ENCODE results near the gene ATP4B. TPM values are rescaled to one million over a fixed set of nuclear protein-coding genes. Genes with fewer than 3 reads are reported as not detected.

Gene ATP4B
- total and polyA plus RNA-seq, 12 donors = 0.01 TPM; not detected in 11

GRCh38 chr13:113667771-113668490 is 9.9 kb upstream of the ATP4B start:
- Histone ChIP-seq H3K4me3 (no peak overlapping the region), H3K27ac (no peak overlapping the region), H3K27me3 (no peaks in the 10 kb centered on the region), H3K36me3 (no peaks in the 10 kb centered on the region), H3K4me1 (no peaks in the 10 kb centered on the region), H3K9me3 (no peaks in the 10 kb centered on the region)
- intact Hi-C loops (cut with DNase I) = no loop called here
- DNase-seq = no peak
- TF ChIP-seq CTCF (IDR thresholded peaks at IDR 0.05) = no peak
- no peak for ATAC-seq
- 90 to 94% methylated on average over 29 of the region's 29 CpGs for WGBS, 2 donors

- TF ChIP-seq CTCF (IDR thresholded peaks at IDR 0.05) = no peak
- intact Hi-C loops (cut with DNase I) = no loop called here
- DNase-seq (no peak), ATAC-seq (peak in 1 of 8 donors; percentile 5)
- Histone ChIP-seq H3K27ac (no peak within 1 kb of the TSS), H3K4me1 (no peaks in the 10 kb centered on the region), H3K4me3 (no peak within 1 kb of the TSS), H3K27me3 (no peaks in the 10 kb centered on the region), H3K9me3 (peaks cover 0 to 6% (median 0%) of the 10 kb centered on the region in 11 donors), H3K36me3 (no peaks in the 10 kb centered on the region)
- 75 to 81% methylated on average over 32 of the region's 32 CpGs for WGBS, 2 donors
These were observed 9.1 kb upstream of the ATP4B start, which contains the start of gene GRK1 for GRCh38 chr13:113666951-113667701. Gene GRK1 (plus strand): TSS chr13:113667219. CDS start chr13:113667387, 168 bp downstream.

GRCh38 chr13:113666329-113666670 is 8.3 kb upstream of the ATP4B start:
- ATAC-seq = peak in 1 of 8 donors; percentile 14
- WGBS, 2 donors = 85 to 95% methylated on average over 2 of the region's 2 CpGs
- intact Hi-C loops (cut with DNase I) = no loop called here
- TF ChIP-seq CTCF (IDR thresholded peaks at IDR 0.05) = no peak
- Histone ChIP-seq H3K36me3 (no peaks in the 10 kb centered on the region), H3K27ac (no peak overlapping the region), H3K4me3 (no peak overlapping the region), H3K27me3 (no peaks in the 10 kb centered on the region), H3K4me1 (no peaks in the 10 kb centered on the region), H3K9me3 (peaks cover 0 to 14% (median 2%) of the 10 kb centered on the region in 11 donors)
- DNase-seq = no peak

GRCh38 chr13:113665597-113666328 is 7.8 kb upstream of the ATP4B start:
- 88 to 96% methylated on average over 3 of the region's 3 CpGs for WGBS, 2 donors
- no peak for DNase-seq
- H3K9me3 ChIP-seq = peaks cover 0 to 20% (median 5%) of the 10 kb centered on the region in 11 donors
- intact Hi-C loops (cut with DNase I) = no loop called here
- no peak overlapping the region for H3K4me3 ChIP-seq
- no peaks in the 10 kb centered on the region for H3K4me1 ChIP-seq
- no peak for TF ChIP-seq CTCF (IDR thresholded peaks at IDR 0.05)
- H3K27ac ChIP-seq = no peak overlapping the region
- H3K36me3 ChIP-seq = no peaks in the 10 kb centered on the region
- peak in 2 of 8 donors; percentile 8 to 15 for ATAC-seq
- H3K27me3 ChIP-seq = no peaks in the 10 kb centered on the region

All from heart right ventricle (tissue), 16 donors.